GM11168 (cell line): ENCODE results near the gene COL18A1.
"Not testable (repeated sequence)": the region's sequence is repeated elsewhere in the genome, so short reads cannot be mapped to it uniquely, and the experiment has no call there.

Source experiments
- in situ Hi-C: fragments of 300-500 bp; cut with MboI; formaldehyde crosslinking; loops from one replicate; pipeline ENCODE4 v1.12.0; 2022; ENCODE audit warnings: low sequenced_read_pairs; ENCODE audit not compliant: unreplicated experiment

COL18A1 gene

DNA sequence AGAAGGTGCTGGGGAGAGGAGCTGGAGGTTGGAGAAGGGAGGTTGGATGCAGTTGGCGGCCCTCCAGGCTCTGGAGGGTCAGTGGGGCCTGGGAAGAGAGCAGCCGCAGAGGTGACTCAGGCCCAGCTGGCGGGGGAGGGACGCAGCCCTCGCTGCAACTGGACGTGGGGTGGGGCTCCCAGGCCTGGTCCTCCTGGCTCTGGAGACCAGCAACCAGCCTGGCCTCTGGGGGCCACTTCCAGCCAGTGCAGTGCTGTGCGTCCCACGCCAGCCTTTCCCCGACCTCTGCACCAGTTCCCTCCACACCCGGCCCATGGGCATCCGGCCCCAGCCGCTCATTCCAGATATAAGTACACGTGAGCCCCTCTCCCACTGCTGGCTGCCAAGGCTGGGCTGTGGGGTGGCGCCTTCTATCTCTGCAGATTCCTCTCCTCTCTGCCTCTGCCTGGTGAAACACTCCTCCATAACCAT is 38.0 kb upstream of the COL18A1 start:
- in situ Hi-C loops, result no loop called here

- in situ Hi-C loops, result no loop called here
Observed at GRCh38 chr21:45367402-45368351, 37.3 kb upstream of the COL18A1 start.

GRCh38 chr21:45369018-45369417 is 35.9 kb upstream of the COL18A1 start:
- in situ Hi-C loops, result not testable (repeated sequence)

DNA sequence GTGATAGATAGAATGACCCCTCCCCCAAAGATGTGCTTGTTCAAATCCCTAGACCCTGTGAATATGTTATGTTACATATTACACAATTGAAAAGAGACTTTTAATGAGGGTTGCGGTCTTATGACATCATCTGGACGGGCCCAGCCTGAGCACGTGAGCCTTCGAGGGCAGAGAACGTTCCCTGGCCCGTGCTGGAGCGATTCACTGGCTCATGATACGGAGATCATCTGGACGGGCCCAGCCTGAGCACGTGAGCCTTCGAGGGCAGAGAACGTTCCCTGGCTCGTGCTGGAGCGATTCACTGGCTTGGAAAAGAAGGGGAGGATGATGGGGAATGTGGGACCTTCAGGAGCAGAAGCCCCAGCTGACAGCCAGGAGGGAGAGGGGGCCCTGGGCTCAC is 34.4 kb upstream of the COL18A1 start:
- in situ Hi-C loops, result no loop called here

GRCh38 chr21:45371081-45371480 is 33.9 kb upstream of the COL18A1 start:
- in situ Hi-C loops, result no loop called here

DNA sequence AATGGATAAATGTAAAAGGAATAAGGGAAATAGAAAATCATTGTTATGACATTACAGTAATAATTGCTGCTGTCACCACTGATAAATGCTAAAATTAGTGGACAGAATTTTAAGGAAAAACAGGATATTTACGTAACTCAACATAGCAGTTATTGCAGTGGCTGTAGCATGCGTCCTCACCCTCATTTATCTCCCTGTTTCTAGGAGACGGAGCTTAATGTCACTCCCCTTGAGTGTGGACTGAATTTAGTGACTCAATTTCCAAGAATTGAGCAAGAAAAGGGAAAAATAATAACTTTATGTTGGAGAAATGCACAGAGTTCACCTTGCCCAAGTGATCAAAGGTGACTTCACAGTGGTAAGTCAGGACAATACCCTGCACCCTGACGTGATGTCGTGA is 33.3 kb upstream of the COL18A1 start:
- in situ Hi-C loops, result no loop called here

GRCh38 chr21:45372732-45373355 is 32.1 kb upstream of the COL18A1 start:
- in situ Hi-C loops, result no loop called here

- in situ Hi-C loops, result no loop called here
Observed at GRCh38 chr21:45373991-45374816, 30.8 kb upstream of the COL18A1 start.

DNA sequence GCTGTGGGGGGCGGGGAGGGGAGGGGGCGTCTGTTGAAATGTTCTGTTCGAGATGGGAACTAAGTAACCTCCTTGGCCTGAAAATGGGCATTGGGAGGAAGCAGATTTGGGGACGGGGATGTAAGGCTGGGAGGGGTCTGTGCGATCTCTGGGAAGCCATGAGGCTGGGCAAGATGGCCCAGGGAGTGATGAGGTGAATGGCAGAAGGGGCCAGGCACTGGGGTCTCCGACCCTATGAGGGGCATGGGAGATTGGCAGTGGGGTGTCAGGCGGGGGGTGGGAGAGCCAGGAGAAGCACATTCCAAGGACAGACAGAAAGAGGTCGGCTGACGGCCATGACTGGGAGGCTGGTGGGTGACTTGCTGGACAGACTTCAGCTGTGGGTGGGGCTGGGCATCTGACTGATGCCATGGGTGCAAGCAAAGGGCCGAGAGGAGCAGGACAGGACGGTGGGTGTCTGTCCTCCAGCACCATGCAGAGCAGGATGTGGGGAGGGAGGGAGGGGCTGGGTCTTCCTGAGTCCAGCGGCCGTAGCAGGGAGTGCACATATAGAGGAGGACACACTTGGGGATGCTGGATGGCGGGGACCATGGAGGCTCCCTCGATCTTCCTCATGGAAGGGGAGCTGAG is 30.0 kb upstream of the COL18A1 start:
- in situ Hi-C loops, result no loop called here

DNA sequence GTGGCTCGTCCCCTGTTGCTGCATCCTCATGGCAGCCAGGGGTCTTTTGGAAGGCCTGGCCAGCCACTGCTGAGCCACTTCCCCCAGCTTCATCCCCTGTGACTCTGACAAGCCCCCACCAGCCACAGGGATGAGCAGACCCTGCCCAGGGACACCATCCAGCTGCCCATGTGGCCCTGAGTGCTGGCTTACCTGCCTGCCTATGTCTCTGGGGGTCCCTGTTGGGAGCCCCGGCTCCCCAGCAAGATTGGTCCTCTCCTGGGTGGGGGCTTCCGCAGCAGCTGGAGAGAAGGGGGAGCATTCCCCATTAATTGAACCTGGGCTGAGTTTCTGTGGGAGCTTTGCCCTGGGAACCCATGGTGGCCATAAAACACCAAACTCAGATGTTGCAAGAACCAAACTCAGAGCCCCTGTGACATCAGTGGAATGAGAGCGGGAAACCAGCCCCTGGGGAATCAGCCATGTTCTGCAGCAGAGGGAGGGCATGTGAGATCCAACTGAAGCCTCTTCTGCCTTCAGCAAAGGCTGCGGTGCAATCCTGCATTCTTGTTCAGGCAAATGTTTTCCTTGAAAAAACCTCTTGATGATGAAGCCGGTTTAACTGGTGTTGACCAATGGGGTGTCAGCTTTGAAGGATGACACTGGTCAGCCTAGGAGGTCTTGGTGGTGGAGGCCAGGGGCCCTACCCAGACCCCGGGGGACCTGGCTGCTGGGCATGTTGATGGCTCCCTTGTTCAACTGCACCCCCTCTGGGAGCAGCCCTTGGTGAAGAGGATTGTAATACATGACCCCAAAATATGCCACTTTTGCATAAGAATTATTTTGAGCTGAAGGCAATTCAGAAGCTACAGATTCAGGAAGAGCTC is 28.3 kb upstream of the COL18A1 start:
- in situ Hi-C loops, result no loop called here

DNA sequence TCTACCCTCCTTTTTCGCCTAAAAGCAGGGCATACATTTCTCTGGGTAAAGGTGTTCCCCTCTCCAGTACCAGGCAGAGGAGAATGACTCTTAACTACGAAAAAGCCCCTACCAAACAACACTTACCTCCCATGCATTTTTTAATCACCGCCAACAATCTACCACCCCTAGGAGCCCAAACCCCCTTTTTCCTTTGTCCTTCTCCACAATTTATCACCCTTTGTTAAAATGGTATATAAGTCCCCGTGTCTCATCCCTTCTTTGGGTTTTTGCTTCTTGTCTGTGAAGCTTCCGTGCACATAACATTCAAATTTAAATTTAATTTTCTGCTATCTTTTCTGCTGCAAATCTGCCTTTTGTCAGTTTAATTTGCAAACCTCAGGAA is 27.6 kb upstream of the COL18A1 start:
- in situ Hi-C loops, result no loop called here

DNA sequence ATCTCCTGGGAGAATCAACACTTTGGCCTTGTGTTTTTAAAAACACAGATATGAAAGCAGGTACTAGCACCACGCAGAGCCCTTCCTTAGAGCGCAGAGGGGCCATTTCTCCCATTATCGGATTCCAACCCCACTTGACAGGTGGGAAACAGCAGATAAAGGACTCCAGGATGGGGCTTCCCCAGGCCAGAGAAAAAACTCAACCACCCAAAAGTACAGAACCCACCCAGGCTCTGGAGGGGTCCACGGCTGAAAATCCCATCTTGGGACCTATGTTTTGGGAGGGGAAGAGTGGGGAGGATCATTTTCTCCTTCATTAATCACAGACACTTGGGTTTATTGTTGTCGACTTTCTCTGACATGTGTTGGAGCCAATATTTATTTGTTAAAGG is 27.1 kb upstream of the COL18A1 start:
- in situ Hi-C loops, result no loop called here

DNA sequence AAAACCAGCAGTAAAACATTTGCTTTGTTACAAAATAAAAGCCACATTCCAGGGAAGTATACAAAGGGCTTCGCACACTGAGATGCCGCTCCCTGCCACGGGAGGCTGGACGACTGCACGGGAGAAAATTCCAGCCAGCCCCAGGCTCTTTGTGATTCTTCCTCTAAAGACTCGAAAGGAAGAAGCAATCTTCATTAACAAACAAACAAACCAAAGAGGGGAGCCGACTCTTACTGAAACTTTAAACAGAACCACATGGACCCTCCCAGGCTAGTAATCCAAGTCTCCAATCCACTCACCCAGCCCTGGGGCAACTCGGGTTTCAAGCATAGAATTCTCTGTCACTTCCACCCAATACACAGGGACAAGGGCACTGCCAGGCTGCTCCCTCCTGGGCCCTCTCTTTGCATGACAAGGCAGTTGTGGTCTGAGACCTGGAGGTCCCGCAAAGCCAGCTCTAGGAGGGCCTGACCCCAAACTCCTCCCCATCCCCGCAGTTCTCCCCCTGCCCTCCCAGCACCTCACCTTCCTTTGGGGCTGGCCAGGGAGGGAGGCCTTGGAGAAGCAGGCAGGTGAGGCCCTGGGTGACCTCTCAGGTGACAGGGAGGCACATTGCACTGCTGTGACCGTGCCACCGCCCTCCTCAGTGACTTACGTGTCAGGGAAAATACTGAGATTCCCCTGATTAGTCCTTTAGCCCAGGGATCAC is 26.6 kb upstream of the COL18A1 start:
- in situ Hi-C loops, result no loop called here

- in situ Hi-C loops, result no loop called here
Observed at GRCh38 chr21:45379171-45379900, 25.6 kb upstream of the COL18A1 start.

DNA sequence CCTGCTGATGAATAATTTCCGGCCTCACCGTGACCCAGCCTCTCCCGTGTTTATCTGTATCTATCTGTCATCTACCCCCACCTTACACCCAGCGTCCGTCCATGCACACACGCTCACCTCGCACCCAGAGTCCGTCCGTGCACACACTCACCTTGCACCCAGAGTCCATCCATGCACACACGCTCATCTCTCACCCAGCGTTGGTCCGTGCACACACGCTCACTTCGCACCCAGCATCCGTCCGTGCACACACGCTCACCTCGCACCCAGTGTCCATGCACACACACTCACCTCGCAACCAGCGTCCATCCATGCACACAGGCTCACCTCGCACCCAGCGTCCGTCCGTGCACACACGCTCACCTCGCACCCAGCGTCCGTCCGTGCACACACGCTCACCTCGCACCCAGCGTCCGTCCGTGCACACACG is 25.0 kb upstream of the COL18A1 start:
- in situ Hi-C loops, result no loop called here

GRCh38 chr21:45380566-45380965 is 24.4 kb upstream of the COL18A1 start:
- in situ Hi-C loops, result no loop called here

DNA sequence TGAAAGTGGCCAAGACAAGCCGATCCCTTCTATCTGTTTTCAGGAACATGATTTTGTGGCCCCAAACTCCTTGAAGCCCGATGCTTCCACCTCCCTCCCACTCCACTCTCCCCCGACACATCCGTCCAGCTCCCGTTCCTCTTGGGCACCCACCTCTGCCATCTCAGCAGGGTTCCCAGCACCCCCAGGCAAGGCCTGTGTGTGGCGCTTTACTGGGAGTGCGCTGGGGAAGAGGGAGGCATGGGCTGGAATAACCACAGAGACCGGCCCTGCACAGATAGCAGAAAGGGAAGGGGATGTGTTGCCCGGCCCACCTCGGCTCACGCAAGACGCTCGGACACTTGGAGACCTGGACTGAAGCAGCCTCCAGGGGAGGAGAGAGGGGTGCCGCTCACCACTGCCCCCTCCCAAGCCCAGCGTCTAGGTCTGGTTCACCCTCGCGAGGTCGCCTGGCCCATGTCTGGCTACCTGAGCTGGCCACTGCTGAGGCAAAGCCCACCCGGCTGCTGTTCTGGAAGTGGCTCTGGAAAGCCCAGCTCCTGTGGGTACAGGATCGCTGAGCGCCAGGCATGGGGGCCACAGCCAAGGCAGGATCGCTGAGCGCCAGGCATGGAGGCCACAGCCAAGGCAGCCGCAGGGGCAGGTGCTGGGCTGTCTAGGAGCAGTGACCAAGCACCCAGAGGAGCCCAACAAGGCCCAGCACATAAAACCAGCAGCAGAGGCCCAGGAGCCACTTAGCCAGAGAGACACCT is 23.8 kb upstream of the COL18A1 start:
- in situ Hi-C loops, result no loop called here
